ENCODE measurements around the gene GRID1. TPM values are rescaled to one million over a fixed set of nuclear protein-coding genes. Genes with fewer than 3 reads are reported as not detected.
"Not testable (repeated sequence)": the region's sequence is repeated elsewhere in the genome, so short reads cannot be mapped to it uniquely, and the experiment has no call there.

GRID1 gene
- total and polyA plus RNA-seq, 10 of the 15 experiments (the other 5 are each of a cell fraction or from before 2014, with no cell fraction given) = 0.04 to 0.62 (median 0.08) TPM; not detected in 5

DNA sequence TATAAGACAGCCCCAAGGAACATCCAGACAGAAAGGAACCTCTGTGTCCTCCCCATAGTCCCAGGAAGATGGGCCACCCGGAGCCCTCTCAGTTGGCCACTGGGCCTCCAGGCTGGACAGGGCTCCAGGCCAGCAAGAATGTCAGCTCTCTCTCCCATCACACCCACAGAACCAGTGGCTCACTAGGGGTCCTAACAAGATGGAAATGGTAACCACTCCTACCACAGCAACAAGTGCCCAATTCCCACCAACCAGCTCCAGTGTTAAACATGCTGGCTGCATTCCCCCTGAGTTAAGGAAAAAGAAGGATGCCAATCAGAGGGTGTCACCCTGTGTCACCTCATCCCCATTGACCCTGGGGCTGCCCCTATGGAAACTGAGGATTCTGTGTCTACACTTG lies 333.0 kb downstream of the GRID1 start:
- no peak overlapping the region for H3K4me2 ChIP-seq (ENCODE audit: control insufficient read depth, insufficient read depth)
- in situ Hi-C loops (cut with MboI) (no loop called here), intact Hi-C loops (cut with micrococcal nuclease; ENCODE audit: unreplicated experiment) (no loop called here)
- no TSS peak for BruUV-seq (replicated peaks)
- TF ChIP-seq JUNB (IDR thresholded peaks at IDR 0.05) = no peak
- POLR2A ChIA-PET = no interaction called here
- H3K27ac ChIP-seq (ENCODE audit: control insufficient read depth, insufficient read depth) = no peak overlapping the region
- H3K4me3 ChIP-seq = no peak overlapping the region
- CTCF ChIA-PET = interaction anchor here (0.6 to 1.1 kb wide), 2 partner anchors 19 to 32 kb away, joined by 3 read pairs; no protein-coding TSS in a partner anchor
- H3K9ac ChIP-seq (ENCODE audit: control insufficient read depth, insufficient read depth, low read length) = no peak overlapping the region
- no peaks in the 10 kb centered on the region for H3K4me1 ChIP-seq (ENCODE audit: control insufficient read depth, insufficient read depth, low read length)
- no peak overlapping the region for H2AFZ ChIP-seq (ENCODE audit: control insufficient read depth, low read depth, low read length)
- FAIRE-seq (no peak), ATAC-seq (no peak), DNase-seq (ENCODE audit: low read depth, low spot score) (no peak)
- H3K27me3 ChIP-seq (replicated peaks in 1 of 2; ENCODE audit: control insufficient read depth in 2 of 2, insufficient read depth in 2 of 2, low read length in 1 of 2) = no peaks in the 10 kb centered on the region
- no peaks in the 10 kb centered on the region; the same call in 2 of the 3 replicates for H3K9me3 ChIP-seq (replicated peaks; ENCODE audit: control insufficient read depth, insufficient read depth, low read length)
- no peaks in the 10 kb centered on the region for H3K36me3 ChIP-seq (ENCODE audit: control insufficient read depth in 2 of 2, insufficient read depth in 2 of 2, low read length in 1 of 2)
- no peaks in the 10 kb centered on the region for H3K79me2 ChIP-seq (ENCODE audit: control insufficient read depth, insufficient read depth, low read length)
- WGBS (ENCODE audit: insufficient coverage, insufficient replicate concordance, low lambda C conversion rate, missing lambda C conversion rate) = 0% methylated on average over 1 of the region's 1 CpG
- SMC1A ChIA-PET (ENCODE audit: uncharacterized antibody, unreplicated experiment) = no interaction called here
- RAD21 ChIA-PET (ENCODE audit: unreplicated experiment) = no interaction called here
- H4K20me1 ChIP-seq (ENCODE audit: control insufficient read depth, insufficient read depth) = no peaks in the 10 kb centered on the region

DNA sequence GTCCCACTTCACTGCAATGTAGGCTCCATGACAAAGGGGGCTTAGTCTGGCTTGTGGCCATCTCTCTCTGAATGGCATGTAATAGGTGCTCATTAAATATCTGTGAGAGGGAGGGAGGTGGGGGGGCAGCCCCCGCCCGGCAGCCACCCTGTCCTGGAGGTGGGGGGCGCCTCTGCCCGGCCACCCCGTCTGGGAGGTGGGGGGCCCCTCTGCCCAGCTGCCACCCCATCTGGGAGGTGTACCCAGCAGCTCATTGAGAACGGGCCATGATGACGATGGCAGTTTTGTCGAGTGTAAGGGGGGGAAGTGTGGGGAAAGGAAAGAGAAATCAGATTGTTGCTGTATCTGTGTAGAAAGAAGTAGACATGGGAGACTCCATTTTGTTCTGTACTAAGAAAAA lies 334.5 kb downstream of the GRID1 start:
- in situ Hi-C loops (cut with MboI); H3K9me3 ChIP-seq (replicated peaks; ENCODE audit: control insufficient read depth, insufficient read depth, low read length); FAIRE-seq; H3K4me3 ChIP-seq; H3K9ac ChIP-seq (ENCODE audit: control insufficient read depth, insufficient read depth, low read length); H4K20me1 ChIP-seq (ENCODE audit: control insufficient read depth, insufficient read depth); BruUV-seq (replicated peaks); CTCF ChIA-PET; H3K4me2 ChIP-seq (ENCODE audit: control insufficient read depth, insufficient read depth); DNase-seq (ENCODE audit: low read depth, low spot score); H3K4me1 ChIP-seq (ENCODE audit: control insufficient read depth, insufficient read depth, low read length); SMC1A ChIA-PET (ENCODE audit: uncharacterized antibody, unreplicated experiment); H2AFZ ChIP-seq (ENCODE audit: control insufficient read depth, low read depth, low read length); intact Hi-C loops (cut with micrococcal nuclease; ENCODE audit: unreplicated experiment); POLR2A ChIA-PET; RAD21 ChIA-PET (ENCODE audit: unreplicated experiment); H3K27ac ChIP-seq (ENCODE audit: control insufficient read depth, insufficient read depth); H3K36me3 ChIP-seq (ENCODE audit: control insufficient read depth in 2 of 2, insufficient read depth in 2 of 2, low read length in 1 of 2); H3K79me2 ChIP-seq (ENCODE audit: control insufficient read depth, insufficient read depth, low read length); H3K27me3 ChIP-seq (replicated peaks in 1 of 2; ENCODE audit: control insufficient read depth in 2 of 2, insufficient read depth in 2 of 2, low read length in 1 of 2); ATAC-seq: not testable (repeated sequence)
- WGBS (ENCODE audit: insufficient coverage, insufficient replicate concordance, low lambda C conversion rate, missing lambda C conversion rate) = 16% methylated on average over 8 of the region's 8 CpGs
